Ureter (tissue), 1 donor: Measurements from ENCODE around the gene PAX2. TPM values are rescaled to one million over a fixed set of nuclear protein-coding genes. Genes with fewer than 3 reads are reported as not detected.

Source experiments
- DNase-seq: peaks from one replicate; pipeline ENCODE4 v3.0.0-alpha.2; 2020; ENCODE audit warnings: low spot score
- total RNA-seq: library from RNA; stranded (reverse); gene quantifications from one replicate; pipeline ENCODE4 v1.2.4, GENCODE V29; 2023
- donor health status: DM: yes; HTN: yes; CAD: no.

PAX2 gene
- total RNA-seq, 1 donor from 2014 or later, result 0.52 TPM

GRCh38 chr10:100790761-100791208 lies 45.4 kb downstream of the PAX2 start:
- no peak for DNase-seq

DNA sequence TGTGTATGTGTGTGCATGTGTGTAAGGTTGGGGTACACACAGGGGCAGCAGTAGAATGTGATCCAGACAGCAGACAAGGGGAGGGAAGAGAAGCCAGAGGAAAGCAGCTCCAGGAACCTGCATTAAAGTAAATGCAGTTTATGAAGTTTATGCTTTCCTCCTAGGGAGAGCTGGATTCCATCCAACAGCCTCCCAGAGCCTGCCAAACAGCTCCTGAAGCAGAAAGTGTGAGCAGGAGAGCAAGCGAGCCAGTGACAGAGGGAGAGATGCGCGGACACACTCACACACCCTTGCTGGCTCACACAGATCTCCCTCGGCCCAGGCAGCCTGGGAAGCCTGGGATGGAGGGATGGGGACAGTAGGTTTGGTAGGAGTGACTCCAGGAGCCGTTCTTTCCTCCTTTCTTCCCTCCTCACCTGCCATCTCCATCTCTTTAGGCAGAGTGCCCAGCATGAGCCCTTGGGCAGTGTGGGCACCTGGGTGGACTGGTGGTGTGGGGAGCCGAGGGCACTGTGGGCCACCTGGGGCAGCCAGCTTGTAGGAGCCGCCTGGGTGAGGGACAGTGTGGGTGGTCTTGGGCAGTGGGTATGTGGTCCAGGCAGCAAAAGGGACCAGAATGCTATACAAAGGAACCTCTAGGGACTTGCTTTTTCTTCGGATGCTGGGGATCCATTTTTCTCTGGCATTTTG lies 46.1 kb downstream of the PAX2 start:
- DNase-seq, result no peak

DNA sequence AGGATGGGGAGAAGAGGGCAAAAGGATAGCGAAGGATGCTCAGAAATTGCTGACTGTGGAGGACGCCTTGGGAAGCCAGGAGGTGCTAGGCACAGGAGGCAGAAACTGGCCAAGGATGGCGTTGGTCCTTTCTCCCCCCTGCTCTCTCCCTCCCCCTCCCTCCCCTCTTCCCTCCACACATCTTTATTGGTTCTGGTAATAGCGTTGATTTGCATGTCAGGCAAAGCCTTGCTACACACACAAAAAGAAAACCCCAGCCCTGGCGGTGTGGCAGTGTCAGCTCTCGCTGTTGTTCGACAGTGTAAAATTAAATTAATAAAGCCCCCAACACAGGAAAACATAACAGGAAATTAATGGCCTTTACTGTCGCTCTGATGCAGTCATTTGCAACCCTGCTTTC lies 47.2 kb downstream of the PAX2 start:
- no peak for DNase-seq

DNA sequence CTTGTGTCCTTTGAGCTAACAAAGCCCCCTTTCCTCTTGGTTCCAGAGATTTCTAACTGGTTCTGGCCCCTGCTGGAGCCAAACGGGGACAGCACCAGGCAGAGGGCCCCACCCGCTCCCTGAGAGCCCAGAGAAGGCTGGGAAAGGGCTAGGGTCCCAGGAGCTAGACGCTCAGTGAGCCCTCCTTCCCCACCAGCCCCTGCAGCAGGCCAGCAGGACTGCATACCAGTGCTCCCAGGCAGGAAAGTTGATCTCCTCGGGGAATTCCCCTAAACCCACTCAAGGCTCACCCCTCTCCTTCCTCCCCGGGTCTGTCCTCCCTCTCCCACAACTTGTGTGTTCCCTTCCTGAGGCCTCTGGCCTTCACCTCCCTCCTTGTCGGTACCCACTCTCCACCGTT lies 47.7 kb downstream of the PAX2 start:
- no peak for DNase-seq

- DNase-seq, result no peak
These were observed 54.5 kb downstream of the PAX2 start for GRCh38 chr10:100799881-100800280.

- DNase-seq, result no peak
These were observed 55.5 kb downstream of the PAX2 start for GRCh38 chr10:100800931-100801330.

- no peak for DNase-seq
These were observed 56.8 kb downstream of the PAX2 start for GRCh38 chr10:100802196-100802595.

- no peak for DNase-seq
These were observed 57.2 kb downstream of the PAX2 start for GRCh38 chr10:100802607-100803006.

DNA sequence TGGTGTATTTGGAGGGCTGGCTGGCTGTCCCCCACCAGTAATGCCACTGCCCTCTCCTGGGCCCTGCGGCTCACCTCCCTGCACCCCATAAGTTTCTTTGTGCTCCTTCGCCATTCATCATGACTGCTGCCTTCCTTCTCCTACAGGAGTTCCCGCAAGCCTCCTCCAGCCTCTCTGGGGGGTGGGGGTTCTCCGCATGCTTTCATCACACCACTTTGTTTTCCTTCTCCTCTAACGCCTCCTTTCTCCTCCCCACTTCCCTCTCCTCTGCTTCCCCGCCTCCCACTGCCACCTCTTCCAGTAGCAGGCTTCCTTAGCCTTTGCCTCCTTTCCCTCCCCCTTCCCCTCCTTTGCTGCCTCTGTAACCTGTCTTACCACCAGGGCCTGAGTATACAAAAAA lies 58.1 kb downstream of the PAX2 start:
- DNase-seq, result no peak

- DNase-seq, result no peak
These were observed 58.5 kb downstream of the PAX2 start for GRCh38 chr10:100803908-100804307.

DNA sequence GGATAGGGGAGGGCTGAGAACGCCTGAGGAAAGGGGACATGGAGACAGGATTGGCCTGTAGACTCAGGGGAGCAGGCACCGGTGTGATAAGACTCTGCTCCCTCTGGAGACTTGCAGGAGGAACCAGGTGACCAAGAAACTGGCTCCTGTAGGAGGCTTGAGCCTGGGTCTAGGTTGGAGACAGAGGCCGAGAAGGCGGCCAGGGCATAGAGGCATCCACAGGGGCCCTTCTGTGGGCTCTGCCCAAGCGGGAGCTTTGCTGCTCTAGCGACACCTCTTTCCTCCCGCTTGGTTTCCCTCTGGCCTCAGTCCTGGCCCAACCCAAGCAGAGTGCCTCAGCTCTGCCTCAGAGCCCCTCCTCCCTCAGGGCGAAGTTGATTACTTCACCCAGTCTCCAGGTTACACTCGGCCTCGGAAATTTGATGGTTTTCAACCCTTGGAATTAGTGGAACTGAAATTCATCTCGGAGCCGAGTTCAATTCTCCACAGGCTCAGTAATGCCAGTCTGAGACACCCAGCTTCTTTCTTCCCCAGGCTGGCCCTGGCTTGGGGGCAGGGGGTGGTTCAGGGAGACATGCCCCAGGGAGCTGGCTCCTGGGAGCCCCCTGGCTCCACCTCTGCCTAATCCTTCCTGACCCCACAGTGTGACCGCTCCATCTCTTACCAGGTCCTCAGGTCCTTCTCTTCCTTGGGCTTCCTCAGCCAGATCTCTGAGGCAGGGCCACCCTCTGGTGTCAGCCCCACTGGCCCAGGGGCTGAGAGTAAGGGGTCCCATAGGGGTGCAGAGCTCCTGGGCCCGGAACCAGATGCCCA lies 60.4 kb downstream of the PAX2 start:
- DNase-seq, result no peak

- DNase-seq, result no peak
These were observed 60.9 kb downstream of the PAX2 start for GRCh38 chr10:100806356-100806645.

DNA sequence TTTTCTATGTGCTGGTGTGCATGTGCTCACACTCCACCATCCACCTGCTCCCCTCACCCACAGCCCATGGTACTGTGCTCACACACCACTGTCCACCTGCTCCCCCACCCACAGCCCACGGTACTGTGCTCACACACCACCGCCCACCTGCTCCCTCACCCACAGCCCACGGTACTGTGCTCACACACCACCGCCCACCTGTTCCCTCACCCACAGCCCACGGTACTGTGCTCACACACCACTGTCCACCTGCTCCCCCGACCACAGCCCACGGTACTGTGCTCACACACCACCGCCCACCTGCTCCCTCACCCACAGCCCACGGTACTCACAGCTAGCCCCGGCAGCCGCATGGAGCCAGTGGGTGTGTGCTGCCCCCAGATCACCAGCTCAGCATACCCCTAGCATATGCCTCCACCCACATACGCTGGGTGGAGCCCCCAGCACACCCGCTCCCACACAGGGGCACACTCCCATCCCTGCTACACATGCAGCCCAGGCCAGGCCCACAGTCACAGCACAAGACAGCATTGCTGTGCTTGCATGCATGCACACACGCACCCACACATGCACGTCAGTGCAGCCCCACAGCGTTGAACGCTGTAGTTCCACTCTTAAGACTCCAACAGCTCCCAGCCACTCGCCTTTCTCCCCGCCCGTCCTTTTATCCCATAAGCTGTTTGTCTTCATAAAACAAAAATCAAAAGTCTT lies 62.0 kb downstream of the PAX2 start:
- DNase-seq, result no peak

DNA sequence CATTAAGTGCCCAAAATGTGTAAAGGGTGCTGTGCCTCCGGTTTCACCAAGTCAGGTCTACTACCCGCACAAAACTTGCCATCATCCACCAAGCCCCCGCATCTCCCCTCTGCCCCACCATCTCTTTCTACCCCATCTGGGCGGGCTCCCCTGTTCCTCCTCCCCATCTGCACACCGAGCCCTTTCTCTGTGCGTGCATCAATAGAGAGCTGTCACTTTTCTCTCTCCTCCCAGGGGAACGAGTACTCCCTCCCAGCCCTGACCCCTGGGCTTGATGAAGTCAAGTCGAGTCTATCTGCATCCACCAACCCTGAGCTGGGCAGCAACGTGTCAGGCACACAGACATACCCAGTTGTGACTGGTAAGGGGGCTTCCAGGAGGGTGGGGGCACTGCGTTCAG lies 63.5 kb downstream of the PAX2 start:
- no peak for DNase-seq

DNA sequence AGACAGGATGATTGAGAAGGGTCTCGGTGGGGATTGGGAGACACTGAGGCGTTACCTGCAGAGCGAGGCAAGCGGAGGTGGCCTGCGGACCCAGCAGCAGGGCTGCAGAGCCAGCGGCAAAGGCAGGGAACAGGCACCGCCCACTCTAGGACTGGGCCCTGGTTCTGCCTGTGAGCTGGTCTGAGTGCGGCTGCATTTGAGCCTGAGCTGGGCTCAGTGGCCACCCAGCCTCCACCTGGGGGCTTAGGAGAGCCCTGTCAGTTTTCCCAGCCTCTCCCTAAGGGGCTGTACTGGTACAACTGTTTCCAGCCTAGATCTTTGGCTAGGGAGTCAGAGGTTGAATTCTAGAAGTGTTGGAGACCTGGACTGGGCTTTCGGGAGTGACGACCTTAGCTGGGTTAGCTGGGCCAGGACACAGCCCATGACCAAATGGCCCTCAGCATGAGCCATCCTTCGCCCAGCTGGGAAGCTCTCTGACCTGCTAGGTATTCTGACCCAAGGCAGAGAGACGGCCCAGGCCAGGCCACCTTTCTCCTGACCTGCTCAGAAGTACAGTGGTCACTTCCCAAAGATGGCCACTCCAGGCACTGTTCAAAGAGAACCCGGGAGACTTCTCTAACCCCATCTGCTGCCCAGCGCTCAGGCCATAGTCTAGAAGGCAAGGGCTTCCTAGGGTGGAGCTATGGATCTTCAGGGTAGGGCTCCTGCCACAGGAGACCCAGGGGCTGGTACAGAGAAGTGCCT lies 64.9 kb downstream of the PAX2 start:
- DNase-seq, result no peak

- no peak for DNase-seq
These were observed 65.4 kb downstream of the PAX2 start for GRCh38 chr10:100810835-100811116.

DNA sequence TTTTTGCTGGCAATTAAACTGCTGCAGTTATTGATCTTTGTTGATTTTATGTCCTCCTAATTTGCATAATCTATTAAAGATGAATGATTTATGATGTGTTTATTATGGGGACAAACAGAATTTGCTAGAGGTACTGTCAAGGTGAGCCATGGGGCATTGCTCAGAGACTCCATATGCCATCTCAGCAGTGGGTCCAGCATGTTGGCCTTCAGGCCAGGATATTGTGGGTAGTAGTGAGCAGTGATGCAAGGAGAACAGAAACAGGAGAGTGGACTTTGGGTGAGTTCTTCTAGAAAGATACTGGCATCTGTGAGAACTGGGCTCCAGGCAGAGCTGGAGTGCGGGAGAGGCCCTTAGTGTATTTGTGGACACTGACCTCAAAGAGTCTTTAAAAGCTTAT lies 65.9 kb downstream of the PAX2 start:
- no peak for DNase-seq

GRCh38 chr10:100811752-100812750 lies 66.7 kb downstream of the PAX2 start:
- DNase-seq, result no peak

DNA sequence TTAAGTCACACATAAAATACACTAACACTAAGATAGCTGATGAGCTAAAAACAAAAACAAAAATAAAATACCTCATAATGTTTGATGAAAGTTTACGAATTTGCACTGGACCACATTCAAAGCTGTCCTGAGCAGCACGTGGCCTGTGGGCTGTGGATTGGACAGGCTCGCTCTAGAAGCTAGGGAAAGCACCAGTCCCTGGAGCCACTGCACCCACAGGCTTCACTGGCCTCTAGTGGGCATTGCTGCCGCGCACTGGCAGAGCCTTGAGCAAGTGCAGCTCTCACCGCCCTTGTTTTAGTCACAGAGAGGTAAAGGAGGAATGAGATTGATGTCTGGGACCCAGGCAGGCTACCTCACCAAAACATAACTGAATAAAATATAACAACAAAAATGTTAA lies 67.6 kb downstream of the PAX2 start:
- DNase-seq, result no peak

DNA sequence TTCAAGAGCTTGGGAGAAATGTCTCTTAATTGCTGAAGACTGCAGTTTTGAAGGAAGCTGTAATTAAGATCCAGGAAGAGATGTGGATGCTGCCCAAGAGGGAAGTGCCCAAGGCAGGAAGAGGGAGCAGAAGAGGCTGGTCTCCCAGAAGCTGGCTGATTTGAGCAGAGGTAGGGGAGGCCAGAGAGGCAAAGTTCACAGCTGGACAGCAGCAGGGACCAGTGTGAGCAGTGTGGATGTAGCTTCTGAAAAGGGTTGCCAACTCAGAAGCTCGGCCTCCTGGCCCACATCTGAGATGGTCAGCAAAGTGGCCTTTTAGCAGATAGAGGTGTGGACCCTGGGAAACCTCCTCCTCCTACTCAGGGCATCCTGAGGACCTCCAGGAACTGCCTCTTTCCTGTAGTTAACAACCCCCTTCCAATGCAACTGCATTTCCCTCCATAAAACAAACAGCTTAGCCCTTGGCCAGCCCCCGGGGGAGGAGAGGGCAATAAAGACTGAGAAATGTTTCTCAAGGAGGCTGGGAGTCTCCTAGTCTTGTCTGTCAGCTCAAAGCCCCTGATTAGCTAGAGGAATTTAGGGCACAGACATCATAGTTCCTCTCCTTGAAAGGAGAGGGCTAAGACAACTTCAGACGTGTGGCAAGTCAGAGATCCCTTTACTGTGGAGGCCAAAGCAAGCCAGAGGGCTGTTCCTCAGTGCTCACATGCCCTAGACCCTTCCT lies 69.5 kb downstream of the PAX2 start:
- no peak for DNase-seq

GRCh38 chr10:100816671-100817070 lies 71.3 kb downstream of the PAX2 start:
- no peak for DNase-seq
